Ovary (tissue), 9 donors: Measurements from ENCODE around the gene CAPN9. TPM values are rescaled to one million over a fixed set of nuclear protein-coding genes. Genes with fewer than 3 reads are reported as not detected.
"Not testable (repeated sequence)": the region's sequence is repeated elsewhere in the genome, so short reads cannot be mapped to it uniquely, and the experiment has no call there.

Source experiments
- DNase-seq, 5 donors: peaks; one replicate each; pipeline ENCODE4 v3.0.0-alpha.2; 2019 to 2020
- H3K27ac ChIP-seq, 2 donors: fragments of 200-600 bp; one replicate each; pipeline versions ENCODE4 v1.5.1 to v1.8.0; 2019 to 2022
- H3K27me3 ChIP-seq: fragments of 200-600 bp; one replicate; pipeline ENCODE4 v1.8.0; 2022
- H3K36me3 ChIP-seq: fragments of 200-600 bp; sonication (generic); one replicate; pipeline ENCODE4 v1.5.1; 2019
- H3K4me1 ChIP-seq: one replicate; pipeline ENCODE4 v1.8.1; 2013; ENCODE audit warnings: mild to moderate bottlenecking, moderate library complexity; ENCODE audit not compliant: insufficient read depth
- H3K4me3 ChIP-seq: fragments of 200-600 bp; sonication (generic); one replicate; pipeline ENCODE4 v1.5.1; 2017
- H3K9me3 ChIP-seq, 2 donors: fragments of 200-600 bp in 1 of 2; sonication (generic) in 1 of 2; one replicate each; pipeline versions ENCODE4 v1.5.1 to v1.8.1; 2013 to 2019; ENCODE audit warnings: mild to moderate bottlenecking in 1 of 2, moderate library complexity in 1 of 2
- EP300 ChIP-seq: sonication (generic); formaldehyde crosslinking; IDR thresholded peaks from one replicate; pipeline ENCODE4 v1.6.1; 2017; ENCODE audit warnings: antibody characterized with exemption
- POLR2A ChIP-seq: fragments of 450-650 bp; IDR thresholded peaks from one replicate; pipeline ENCODE4 v1.6.1; 2017; ENCODE audit warnings: antibody characterized with exemption, mild to moderate bottlenecking, moderate library complexity
- WGBS, 3 donors: extraction: QIAGEN DNeasy Blood & Tissue Kit in 1 of 3; methylation state at CpG; one replicate each; pipeline versions ENCODE4 v1.1.5 to v1.1.7; 2013 to 2017; 5-methylcytosine and 5-hydroxymethylcytosine counted together
- intact Hi-C, 4 donors: fragments of 100-400 bp; cut with DNase I; formaldehyde crosslinking; loops; one replicate each; pipeline versions ENCODE4 v1.11.0 to v1.15.1; 2022 to 2023
- polyA plus RNA-seq, 2 donors: library from polyadenylated mRNA; stranded (reverse); fragments of 200-250 nt in 1 of 2; fragments of 350-450 nt in 1 of 2; fragmentation: Illumina TruSeq in 1 of 2; extraction: RNeasy Lipid Tissue Mini Kit (QIAGEN cat#74804) in 1 of 2; gene quantifications; one replicate each; pipeline ENCODE4 v1.2.3, GENCODE V29; 2013 to 2014
- total RNA-seq, 7 donors: library from RNA; depleted of rRNA in 2 of 7; stranded (reverse); fragments of >200 nt in 2 of 7; fragmentation: NEBNext Ultra II Directional in 3 of 7; extraction: Animal tissue kit (Norgen Biotek cat#: 25700) in 3 of 7; gene quantifications; one replicate each; pipeline versions ENCODE4 v1.1.0 to v1.2.4, GENCODE V29; 2016 to 2023
- TF ChIP-seq, protein P1 (sequence below), 3 donors: fragments of 450-650 bp in 2 of 3; fragments of 200-600 bp in 1 of 3; IDR thresholded peaks; one replicate each; pipeline versions ENCODE4 v1.5.1 to v1.8.0; 2016 to 2022; ENCODE audit warnings: antibody characterized with exemption in 3 of 3, mild to moderate bottlenecking in 1 of 3
- donor health status: DM: no; HTN: no; CAD: no; lungs with moderate emphysema.
- donor health status: DM: no; HTN: no; CAD: no.
- donor health status: Bipolar disorder and iron deficiency.
- donor health status: DM: yes; HTN: yes; CAD: no.
- donor health status: DM: no; HTN: no; CAD: no.
- donor health status: DM: yes; HTN: yes; CAD: no.

The CAPN9 gene
- total and polyA plus RNA-seq, 9 donors = 0.08 to 2.5 (median 0.29) TPM; not detected in 1

DNA sequence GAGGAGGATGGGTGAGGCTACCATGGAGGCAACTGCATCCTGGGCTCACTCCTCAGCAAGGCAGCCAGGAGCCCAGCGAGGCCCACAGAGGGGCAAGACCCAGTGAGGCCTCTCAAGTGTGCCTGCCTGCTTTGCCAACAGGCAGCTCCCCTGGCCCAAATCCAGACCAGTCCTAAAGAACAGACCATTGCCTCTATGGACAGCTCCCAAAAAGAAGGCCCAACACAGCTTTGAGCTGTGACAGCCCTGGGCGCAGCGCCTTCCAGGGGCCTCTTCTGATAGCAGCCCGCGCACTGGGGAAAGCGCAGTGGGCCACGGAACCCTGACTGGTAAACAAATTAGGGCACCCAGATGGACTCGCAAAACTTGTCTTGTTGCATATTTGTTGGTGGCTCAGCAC is 95.6 kb downstream of the CAPN9 start:
- intact Hi-C loops = no loop called here
- H3K36me3 ChIP-seq = no peaks in the 10 kb centered on the region

DNA sequence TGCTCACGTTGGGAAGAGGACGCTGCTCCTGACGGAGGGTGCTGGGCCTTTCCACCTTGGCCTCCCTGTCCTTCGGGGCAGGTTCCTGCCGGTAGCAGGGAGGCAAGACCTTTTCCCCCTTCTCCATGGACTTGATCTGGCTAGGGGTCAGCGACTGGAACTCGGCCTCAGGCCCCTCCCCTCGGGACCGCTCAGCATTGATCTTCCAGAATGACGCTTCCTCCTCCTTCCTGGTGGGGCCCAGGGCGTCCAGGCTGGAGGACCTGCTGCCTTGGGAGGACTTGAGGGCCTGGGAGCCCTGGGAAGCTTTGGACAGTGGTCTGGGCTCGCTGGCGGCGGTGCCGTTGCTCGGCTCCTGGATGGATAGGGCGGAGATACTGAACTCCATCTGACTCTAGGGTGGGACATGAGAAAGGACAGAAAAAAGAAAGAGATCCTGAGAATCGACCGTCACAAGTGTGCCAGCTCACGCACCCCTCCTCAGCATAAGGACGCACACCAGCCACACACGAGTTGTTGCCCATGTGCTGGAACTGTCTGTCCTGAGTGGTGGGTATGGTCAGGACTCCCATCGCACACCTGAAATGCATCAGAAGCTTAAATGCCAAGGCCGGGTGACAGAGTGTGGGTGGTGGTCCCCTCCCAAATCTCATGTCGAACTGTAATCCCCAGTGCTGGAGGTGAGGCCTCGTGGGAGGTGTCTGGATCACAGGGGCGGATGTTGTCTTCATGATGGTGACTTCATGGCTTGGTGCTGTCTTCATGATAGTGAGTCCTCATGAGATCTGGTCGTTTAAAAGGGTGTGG is 96.5 kb downstream of the CAPN9 start:
- H3K36me3 ChIP-seq = no peaks in the 10 kb centered on the region
- H3K4me1 ChIP-seq = peaks cover 2% of the 10 kb centered on the region
- WGBS, 3 donors = 89 to 91% (median 90%) methylated on average over 28 of the region's 28 CpGs
- H3K27me3 ChIP-seq = no peaks in the 10 kb centered on the region
- TF ChIP-seq EP300 = no peak
- TF ChIP-seq POLR2A = no peak
- TF ChIP-seq, protein P1, sequence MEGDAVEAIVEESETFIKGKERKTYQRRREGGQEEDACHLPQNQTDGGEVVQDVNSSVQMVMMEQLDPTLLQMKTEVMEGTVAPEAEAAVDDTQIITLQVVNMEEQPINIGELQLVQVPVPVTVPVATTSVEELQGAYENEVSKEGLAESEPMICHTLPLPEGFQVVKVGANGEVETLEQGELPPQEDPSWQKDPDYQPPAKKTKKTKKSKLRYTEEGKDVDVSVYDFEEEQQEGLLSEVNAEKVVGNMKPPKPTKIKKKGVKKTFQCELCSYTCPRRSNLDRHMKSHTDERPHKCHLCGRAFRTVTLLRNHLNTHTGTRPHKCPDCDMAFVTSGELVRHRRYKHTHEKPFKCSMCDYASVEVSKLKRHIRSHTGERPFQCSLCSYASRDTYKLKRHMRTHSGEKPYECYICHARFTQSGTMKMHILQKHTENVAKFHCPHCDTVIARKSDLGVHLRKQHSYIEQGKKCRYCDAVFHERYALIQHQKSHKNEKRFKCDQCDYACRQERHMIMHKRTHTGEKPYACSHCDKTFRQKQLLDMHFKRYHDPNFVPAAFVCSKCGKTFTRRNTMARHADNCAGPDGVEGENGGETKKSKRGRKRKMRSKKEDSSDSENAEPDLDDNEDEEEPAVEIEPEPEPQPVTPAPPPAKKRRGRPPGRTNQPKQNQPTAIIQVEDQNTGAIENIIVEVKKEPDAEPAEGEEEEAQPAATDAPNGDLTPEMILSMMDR (IDR thresholded peaks at IDR 0.05) = no peak
- no peaks in the 10 kb centered on the region for H3K9me3 ChIP-seq
- H3K27ac ChIP-seq = no peak overlapping the region
- DNase-seq = no peak
- intact Hi-C loops = no loop called here
- no peak overlapping the region for H3K4me3 ChIP-seq

More for the DNA sequence above, 95.6 kb downstream of the CAPN9 start:
- WGBS, 3 donors = 95 to 98% (median 96%) methylated on average over 8 of the region's 8 CpGs
- no peak for DNase-seq
- Histone ChIP-seq H3K27ac (no peak overlapping the region), H3K9me3 (no peaks in the 10 kb centered on the region), H3K4me3 (no peak overlapping the region), H3K27me3 (no peaks in the 10 kb centered on the region), H3K4me1 (no peaks in the 10 kb centered on the region)
- TF ChIP-seq POLR2A = no peak
- TF ChIP-seq EP300 = no peak
- TF ChIP-seq, protein P1 (IDR thresholded peaks at IDR 0.05) = no peak

DNA sequence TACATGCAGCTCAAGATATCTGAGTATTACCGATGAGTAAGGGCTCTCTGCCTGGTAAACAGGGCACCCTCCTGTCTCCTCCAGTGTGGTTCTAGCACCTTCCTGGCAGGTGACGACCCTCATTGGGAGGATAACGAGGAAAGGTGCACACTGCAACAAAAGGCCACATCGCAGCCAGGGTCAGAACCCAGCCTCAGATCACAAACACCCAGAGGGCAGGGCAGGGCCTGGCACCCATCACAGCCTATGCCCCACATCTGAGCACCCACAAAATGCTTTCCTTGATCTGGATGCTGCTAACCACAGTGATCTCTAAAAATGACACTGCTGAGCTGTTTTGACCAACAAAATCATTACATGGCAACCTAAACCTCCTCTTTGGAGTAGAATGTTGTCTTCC is 97.4 kb downstream of the CAPN9 start:
- intact Hi-C loops = no loop called here
- H3K36me3 ChIP-seq = no peaks in the 10 kb centered on the region
- DNase-seq = no peak
- WGBS, 3 donors = 92 to 96% (median 94%) methylated on average over 4 of the region's 4 CpGs
- TF ChIP-seq POLR2A = no peak
- H3K4me1 ChIP-seq = peaks cover 9% of the 10 kb centered on the region
- no peak overlapping the region for H3K27ac ChIP-seq
- no peaks in the 10 kb centered on the region for H3K9me3 ChIP-seq
- H3K27me3 ChIP-seq = no peaks in the 10 kb centered on the region
- H3K4me3 ChIP-seq = no peak overlapping the region

DNA sequence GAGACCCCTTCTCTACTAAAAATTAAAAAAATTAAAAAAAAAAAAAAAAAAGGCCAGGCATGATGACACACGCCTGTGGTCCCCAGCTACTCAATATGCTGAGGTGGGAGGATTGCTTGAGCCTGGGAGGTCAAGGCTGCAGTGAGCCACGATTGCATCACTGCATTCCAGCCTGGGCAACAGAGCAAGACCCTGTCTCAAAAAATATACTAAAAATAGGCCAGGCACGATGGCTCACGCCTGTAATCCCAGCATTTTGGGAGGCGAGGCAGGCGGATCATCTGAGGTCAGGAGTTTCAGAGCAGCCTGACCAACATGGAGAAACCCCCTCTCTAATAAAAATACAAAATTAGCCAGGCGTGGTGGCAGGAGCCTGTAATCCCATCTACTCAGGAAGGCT is 98.0 kb downstream of the CAPN9 start:
- H3K27me3 ChIP-seq, H3K27ac ChIP-seq, intact Hi-C loops, DNase-seq, H3K4me3 ChIP-seq, H3K36me3 ChIP-seq, H3K9me3 ChIP-seq: not testable (repeated sequence)
- peaks cover 13% of the 10 kb centered on the region for H3K4me1 ChIP-seq
- 40 to 66% (median 56%) methylated on average over 7 of the region's 7 CpGs for WGBS, 3 donors

DNA sequence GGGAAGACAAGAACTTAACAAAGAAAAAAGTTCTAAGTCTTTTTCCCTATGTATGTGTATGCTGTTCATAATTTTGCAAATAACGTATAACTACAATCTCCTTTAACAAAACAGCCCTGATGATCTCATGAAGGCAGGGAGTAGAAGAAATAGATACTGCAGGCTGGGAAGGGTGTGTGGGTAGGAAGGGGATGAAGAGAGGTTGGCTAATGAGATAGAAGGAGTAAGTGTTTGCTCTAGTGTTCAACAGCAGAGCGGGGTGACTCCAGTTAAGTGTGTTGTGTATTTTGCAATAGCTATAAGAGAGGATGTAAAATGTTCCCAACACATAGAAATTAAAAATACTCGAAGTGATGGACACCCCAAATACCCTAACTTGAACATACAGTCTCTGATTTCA is 101.0 kb downstream of the CAPN9 start:
- 83 to 91% (median 90%) methylated on average over 3 of the region's 3 CpGs for WGBS, 3 donors
- no peak overlapping the region for H3K4me3 ChIP-seq
- TF ChIP-seq POLR2A (no peak), EP300 (no peak)
- TF ChIP-seq, protein P1 (IDR thresholded peaks at IDR 0.05) = no peak
- no peak for DNase-seq
- intact Hi-C loops = no loop called here
- H3K27ac ChIP-seq = no peak overlapping the region
- no peaks in the 10 kb centered on the region for H3K9me3 ChIP-seq
- peaks cover 29% of the 10 kb centered on the region for H3K4me1 ChIP-seq
- H3K27me3 ChIP-seq = no peaks in the 10 kb centered on the region
- no peaks in the 10 kb centered on the region for H3K36me3 ChIP-seq
